HFFc6 (cell line): Measurements from ENCODE around the gene IRF2BP1. TPM values are rescaled to one million over a fixed set of nuclear protein-coding genes. Genes with fewer than 3 reads are reported as not detected.

ENCODE experiments used
- DNase-seq: peaks from one replicate; pipeline ENCODE4 v3.0.0-alpha.2; 2018
- H3K27ac Mint-ChIP-seq: 2 replicates; pipeline ENCODE4 v1.8.0; 2020; ENCODE audit warnings: mild to moderate bottlenecking, mixed read lengths
- H3K27me3 Mint-ChIP-seq: 2 replicates; pipeline ENCODE4 v1.8.0; 2021; ENCODE audit warnings: mild to moderate bottlenecking, moderate library complexity, mixed read lengths; ENCODE audit not compliant: insufficient read depth
- H3K36me3 Mint-ChIP-seq: 2 replicates; pipeline ENCODE4 v1.8.0; 2021; ENCODE audit warnings: low read depth, mixed read lengths
- H3K4me1 Mint-ChIP-seq: 2 replicates; pipeline ENCODE4 v1.8.0; 2020; ENCODE audit warnings: low read depth, mixed read lengths
- H3K4me3 Mint-ChIP-seq: 2 replicates; pipeline ENCODE4 v1.8.0; 2020; ENCODE audit warnings: mild to moderate bottlenecking, moderate library complexity, mixed read lengths
- H3K9me3 Mint-ChIP-seq: 2 replicates; pipeline ENCODE4 v1.8.0; 2020; ENCODE audit warnings: mild to moderate bottlenecking, mixed read lengths
- CTCF ChIP-seq: fragments of 200-600 bp; sonication (generic); IDR thresholded peaks from 2 replicates; pipeline ENCODE4 v1.5.0; 2021; ENCODE audit warnings: antibody characterized with exemption, mild to moderate bottlenecking
- total RNA-seq, 6 experiments: library from RNA; stranded (reverse); fragmentation: NEBNext Ultra II Directional; extraction: Animal tissue kit (Norgen Biotek cat#: 25700); gene quantifications; 2 replicates in 1 of 6; 3 replicates in 5 of 6; pipeline ENCODE4 v1.2.3, GENCODE V29; 2021

The IRF2BP1 gene
- total RNA-seq, 6 experiments from 2014 or later, result 19.3 to 25.0 (median 21.8) TPM

GRCh38 chr19:45884682-45885555, 1.0 kb downstream of the IRF2BP1 start:
- Mint-ChIP-seq H3K9me3 (no peaks in the 10 kb centered on the region), H3K27ac (no peak overlapping the region), H3K36me3 (0 out of 2 replicates have a peak, but pooled peaks cover 5% of the 10 kb centered on the region), H3K27me3 (peaks cover 3% of the 10 kb centered on the region; the same call in 1 of the 2 replicates), H3K4me3 (peak overlapping the region; percentile 46), H3K4me1 (peaks cover 14% of the 10 kb centered on the region)
- DNase-seq, result no peak
- TF ChIP-seq CTCF, result no peak

DNA sequence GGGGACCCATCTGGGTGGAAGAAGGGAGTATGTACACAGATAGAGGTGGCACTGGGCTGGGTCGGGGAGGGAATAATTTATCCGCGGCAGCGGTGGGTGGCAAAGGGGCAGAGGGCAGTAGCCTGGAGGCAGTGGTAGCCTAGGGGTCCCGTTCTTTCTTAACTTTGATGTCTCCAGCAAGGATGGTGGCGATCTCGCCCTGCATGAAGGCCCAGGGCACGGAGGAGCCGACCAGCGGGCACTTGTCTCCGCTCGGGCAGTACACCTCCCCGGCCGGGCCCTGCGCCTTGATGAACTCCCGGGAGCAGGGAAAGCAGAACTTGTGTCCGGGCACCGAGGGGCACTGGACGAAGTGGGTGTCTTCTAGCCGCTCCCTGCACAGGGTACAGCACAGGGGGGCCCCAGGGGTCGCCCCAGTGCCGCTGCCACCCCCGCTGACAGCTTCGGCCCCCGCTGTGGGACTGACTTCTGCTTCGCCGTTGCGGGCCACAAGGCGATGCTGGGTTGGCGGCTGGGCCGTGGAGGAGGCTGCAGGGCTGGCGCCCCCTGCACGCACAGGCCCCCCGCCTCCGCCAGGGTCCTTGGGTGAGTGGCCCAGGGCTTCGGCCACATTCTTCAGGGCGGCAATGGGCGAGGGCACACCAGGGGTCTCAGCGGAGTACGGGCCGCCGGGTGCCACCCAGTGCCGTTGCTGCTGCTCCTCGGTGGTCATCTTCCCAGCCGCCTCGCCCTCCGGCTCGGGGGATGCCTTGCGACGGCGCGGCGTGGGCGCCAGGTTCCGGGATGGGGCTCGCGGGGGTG, 1.9 kb downstream of the IRF2BP1 start:
- no peak overlapping the region for H3K27ac Mint-ChIP-seq
- 0 out of 2 replicates have a peak, but pooled peaks cover 5% of the 10 kb centered on the region for H3K36me3 Mint-ChIP-seq
- no peak for DNase-seq
- peak overlapping the region; percentile 42; the same call in 1 of the 2 replicates for H3K4me3 Mint-ChIP-seq
- H3K4me1 Mint-ChIP-seq, result peaks cover 14% of the 10 kb centered on the region
- no peaks in the 10 kb centered on the region for H3K9me3 Mint-ChIP-seq
- no peak for TF ChIP-seq CTCF
- H3K27me3 Mint-ChIP-seq, result peaks cover 3% of the 10 kb centered on the region; the same call in 1 of the 2 replicates

DNA sequence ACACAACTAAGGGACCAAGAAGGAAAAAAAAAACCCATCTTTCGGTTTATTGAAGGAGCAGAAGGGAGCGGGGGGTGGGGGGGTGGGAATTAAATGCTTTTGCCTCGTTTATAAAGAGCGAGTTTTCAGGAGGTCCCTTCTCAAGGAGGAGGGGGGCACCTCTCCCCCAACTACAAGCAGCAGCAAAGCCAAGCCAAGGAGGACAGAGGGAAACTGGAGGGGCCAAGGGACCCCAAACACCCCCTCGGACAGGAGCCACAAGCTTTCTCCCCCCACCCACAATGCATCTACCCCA, 2.4 kb downstream of the IRF2BP1 start:
- H3K36me3 Mint-ChIP-seq, result 0 out of 2 replicates have a peak, but pooled peaks cover 5% of the 10 kb centered on the region
- H3K27me3 Mint-ChIP-seq, result peaks cover 3% of the 10 kb centered on the region; the same call in 1 of the 2 replicates
- DNase-seq, result no peak
- 0 out of 2 replicates have a peak overlapping the region, but pooled peaks have one; percentile 2 for H3K27ac Mint-ChIP-seq
- peak overlapping the region; percentile 42 for H3K4me3 Mint-ChIP-seq
- no peaks in the 10 kb centered on the region for H3K9me3 Mint-ChIP-seq
- H3K4me1 Mint-ChIP-seq, result peaks cover 14% of the 10 kb centered on the region
- TF ChIP-seq CTCF, result peak; percentile 72

- Mint-ChIP-seq H3K27ac (0 out of 2 replicates have a peak overlapping the region, but pooled peaks have one; percentile 2), H3K9me3 (no peaks in the 10 kb centered on the region), H3K27me3 (peaks cover 3% of the 10 kb centered on the region; the same call in 1 of the 2 replicates), H3K4me1 (peaks cover 14% of the 10 kb centered on the region), H3K36me3 (0 out of 2 replicates have a peak, but pooled peaks cover 5% of the 10 kb centered on the region), H3K4me3 (peak overlapping the region; percentile 42)
- peak; percentile 71 for DNase-seq
- peak; percentile 95 for TF ChIP-seq CTCF
Measured at GRCh38 chr19:45882652-45883585, 3.0 kb downstream of the IRF2BP1 start.
